K562 (cell line): ENCODE measurements around the gene IL1RN. TPM values are rescaled to one million over a fixed set of nuclear protein-coding genes. Genes with fewer than 3 reads are reported as not detected.

Source experiments
- ATAC-seq: fragments of 200-7000 bp; cut with Tn5 transposase; 3 replicates; pipeline ENCODE4 v1.9.1; 2020; ENCODE audit warnings: moderate library complexity
- BruUV-seq: library from RNA; stranded (reverse); fragments of 400-500 nt; replicated peaks from 2 replicates; lab custom pipeline; 2021; lab: Mats Ljungman, UMichigan
- CTCF ChIA-PET: fragments of 300-600 bp; formaldehyde crosslinking; extraction: SDS; loops from one replicate; lab custom pipeline; 2021; ENCODE audit warnings: low intra/inter-chr PET ratio; lab: Yijun Ruan, JAX
- POLR2A ChIA-PET: fragments of 300-600, 350-650 bp; sonication (Branson Sonifier 250); formaldehyde crosslinking; extraction: SDS; loops from one replicate; lab custom pipeline; 2021; ENCODE audit warnings: antibody characterized with exemption, inconsistent platforms; lab: Yijun Ruan, JAX
- DNase-seq, 4 experiments: peaks; one replicate each; pipeline versions ENCODE4 v3.0.0 to v3.0.0-alpha.2; 2011 to 2018; ENCODE audit warnings: low spot score in 3 of 4, mixed read lengths in 3 of 4; ENCODE audit errors: extremely low read depth in 1 of 4
- FAIRE-seq: peaks from 2 replicates; lab custom pipeline; 2011; peaks lifted over from hg19 to GRCh38; lab: Jason Lieb, UNC
- H2AFZ ChIP-seq: 2 replicates; pipeline ENCODE4 v1.6.0; 2011; ENCODE audit warnings: low read depth, low read length, control low read depth, inconsistent platforms
- H3K27ac ChIP-seq: fragments of 200-600 bp; 3 replicates; pipeline ENCODE4 v1.8.0; 2011; ENCODE audit warnings: low read depth, mild to moderate bottlenecking, control low read depth, inconsistent platforms, low read length, moderate library complexity, mixed read lengths; ENCODE audit errors: extremely low read depth
- H3K27me3 ChIP-seq, 2 experiments: fragments of 300-600 bp in 1 of 2; 2 replicates in 1 of 2; 3 replicates in 1 of 2; pipeline versions ENCODE4 v1.6.0 to v1.8.0; 2011; ENCODE audit warnings: inconsistent platforms in 2 of 2, low read length in 2 of 2, mild to moderate bottlenecking in 1 of 2, mixed read lengths in 1 of 2, moderate library complexity in 1 of 2; ENCODE audit not compliant: control insufficient read depth in 2 of 2, insufficient read depth in 2 of 2
- H3K36me3 ChIP-seq: fragments of 300-600 bp; 3 replicates; pipeline ENCODE4 v1.8.0; 2011; ENCODE audit warnings: mild to moderate bottlenecking, low read length, inconsistent platforms; ENCODE audit not compliant: control insufficient read depth, insufficient read depth
- H3K4me1 ChIP-seq, 2 experiments: fragments of 200-600 bp in 1 of 2; replicated peaks in 1 of 2; 2 replicates in 1 of 2; 3 replicates in 1 of 2; pipeline versions ENCODE4 v1.5.1 to v1.8.0; 2011; ENCODE audit warnings: inconsistent platforms in 2 of 2, low read length in 2 of 2, mild to moderate bottlenecking in 1 of 2, mixed read lengths in 1 of 2, moderate library complexity in 1 of 2; ENCODE audit not compliant: control insufficient read depth in 2 of 2, insufficient read depth in 2 of 2
- H3K4me2 ChIP-seq: 2 replicates; pipeline ENCODE4 v1.6.1; 2011; ENCODE audit warnings: low read length, control low read depth, inconsistent platforms, mixed read lengths; ENCODE audit not compliant: insufficient read depth
- H3K4me3 ChIP-seq: fragments of 200-600 bp; sonication (generic), shearing (Covaris generic); 2 replicates; pipeline ENCODE4 v1.5.1; 2016; ENCODE audit warnings: control low read depth, inconsistent platforms
- H3K79me2 ChIP-seq: fragments of 200-600 bp; 3 replicates; pipeline ENCODE4 v1.8.0; 2011; ENCODE audit warnings: low read length, inconsistent platforms; ENCODE audit not compliant: control insufficient read depth, insufficient read depth
- H3K9ac ChIP-seq, 2 experiments: 2 replicates each; pipeline versions ENCODE4 v1.6.0 to v1.6.1; 2011; ENCODE audit warnings: low read depth in 2 of 2, low read length in 2 of 2, control low read depth in 1 of 2, inconsistent platforms in 1 of 2, mild to moderate bottlenecking in 1 of 2, mixed read lengths in 1 of 2; ENCODE audit not compliant: insufficient read depth in 1 of 2
- H3K9me1 ChIP-seq: one replicate; pipeline ENCODE4 v1.6.0; 2011; ENCODE audit warnings: inconsistent platforms, mild to moderate bottlenecking, low read length, moderate library complexity; ENCODE audit not compliant: control insufficient read depth, insufficient read depth
- H3K9me3 ChIP-seq: replicated peaks from 2 replicates; pipeline ENCODE4 v1.5.1; 2011; ENCODE audit warnings: low read depth, low read length, inconsistent platforms; ENCODE audit not compliant: control insufficient read depth, insufficient read depth
- H4K20me1 ChIP-seq: replicated peaks from 2 replicates; pipeline ENCODE4 v1.6.1; 2011; ENCODE audit warnings: low read length, inconsistent platforms, mixed read lengths; ENCODE audit not compliant: control insufficient read depth, insufficient read depth
- CREBBP ChIP-seq: IDR thresholded peaks from one replicate; pipeline ENCODE4 v1.6.1; 2012; ENCODE audit warnings: low read depth, mild to moderate bottlenecking, control low read depth, inconsistent platforms, low read length
- DLX4 ChIP-seq: fragments of 250-450 bp; sonication (Bioruptor Pico); IDR thresholded peaks from 2 replicates; pipeline ENCODE4 v1.6.1; 2021; ENCODE audit warnings: mild to moderate bottlenecking
- HDAC2 ChIP-seq: fragments of 450-650 bp; IDR thresholded peaks from 2 replicates; pipeline ENCODE4 v1.6.1; 2016; ENCODE audit warnings: mild to moderate bottlenecking
- MBD1 ChIP-seq: fragments of 250-450 bp; sonication (Bioruptor Pico); IDR thresholded peaks from 2 replicates; pipeline ENCODE4 v1.8.0; 2022; ENCODE audit warnings: inconsistent platforms
- SUPT5H ChIP-seq: fragments of 450-650 bp; IDR thresholded peaks from 2 replicates; pipeline ENCODE4 v1.6.1; 2016
- TSHZ1 ChIP-seq: fragments of 250-450 bp; sonication (Bioruptor Pico); IDR thresholded peaks from 2 replicates; pipeline ENCODE4 v1.4.0; 2020; ENCODE audit warnings: mild to moderate bottlenecking, moderate library complexity
- ZNF263 ChIP-seq: sonication (generic); formaldehyde crosslinking; IDR thresholded peaks from 2 replicates; pipeline ENCODE4 v1.8.0; 2022; ENCODE audit warnings: mild to moderate bottlenecking, missing genetic modification reagents, borderline replicate concordance
- ZNF282 ChIP-seq: sonication (generic); formaldehyde crosslinking; IDR thresholded peaks from 2 replicates; pipeline ENCODE4 v1.8.1; 2023; ENCODE audit warnings: missing genetic modification reagents
- ZNF609 ChIP-seq: sonication (generic); formaldehyde crosslinking; IDR thresholded peaks from 2 replicates; pipeline ENCODE4 v1.8.1; 2023; ENCODE audit warnings: missing genetic modification reagents, mild to moderate bottlenecking, borderline replicate concordance
- WGBS: fragments of 100-300 bp; shearing (Covaris generic); methylation state at CpG from one replicate; pipeline ENCODE4 v1.1.6; 2016; ENCODE audit warnings: low coverage, mixed read lengths; ENCODE audit not compliant: insufficient coverage; ENCODE audit errors: missing lambda C conversion rate; 5-methylcytosine and 5-hydroxymethylcytosine counted together
- in situ Hi-C: fragments of 300-500 bp; cut with MboI; formaldehyde crosslinking; loops from 4 replicates; pipeline ENCODE4 v1.15.0; 2018; ENCODE audit warnings: inconsistent platforms, mixed read lengths
- intact Hi-C: fragments of 100-400 bp; cut with micrococcal nuclease; formaldehyde crosslinking; loops from 2 replicates; pipeline ENCODE4 v1.14.2; 2022
- polyA plus RNA-seq, 8 experiments: library from polyadenylated mRNA; depleted of rRNA in 4 of 8; stranded (reverse) in 5 of 8; unstranded in 3 of 8; fragments of >200 nt; fragmentation: Nextera tagmentation in 2 of 8; fragmentation: Illumina TruSeq in 1 of 8; extraction: Ambion mirVana in 2 of 8; extraction: Trizol in 1 of 8; gene quantifications; 2 replicates each; pipeline versions ENCODE4 v1.2.1 to v1.2.3, GENCODE V29; 2011 to 2014; ENCODE audit warnings: inconsistent platforms in 1 of 8, missing spikeins in 1 of 8
- total RNA-seq, 7 experiments: library from RNA; depleted of rRNA in 6 of 7; stranded (reverse); fragments of >200 nt in 6 of 7; fragmentation: Illumina TruSeq in 2 of 7; extraction: Trizol in 2 of 7; gene quantifications; 2 replicates each; pipeline versions ENCODE4 v1.2.1 to v1.2.3, GENCODE V29; 2011 to 2021; ENCODE audit warnings: low replicate concordance in 1 of 7

The IL1RN gene
- total and polyA plus RNA-seq, 9 of the 15 experiments (the other 6 are each of a cell fraction or from before 2014, with no cell fraction given): 0.13 TPM; not detected in 8

- no peak for TF ChIP-seq ZNF609 (CRISPR knock-in tag)
- no peak for TF ChIP-seq DLX4 (CRISPR knock-in tag)
- no peak for TF ChIP-seq HDAC2
- no peak for TF ChIP-seq ZNF282 (CRISPR knock-in tag)
Measured at GRCh38 chr2:113167115-113167932, 39.9 kb downstream of the IL1RN start (continued).

- Histone ChIP-seq H3K9me1 (no peaks in the 10 kb centered on the region), H2AFZ (peak overlapping the region; percentile 81), H3K27me3 (no peaks in the 10 kb centered on the region), H3K9ac (no peak overlapping the region; a peak in 1 of 4 replicates), H3K4me1 (peaks cover 15 to 23% of the 10 kb centered on the region in 2 experiments), H3K4me2 (no peak overlapping the region), H3K4me3 (no peak overlapping the region), H3K27ac (no peak overlapping the region), H3K9me3 (no peaks in the 10 kb centered on the region), H3K79me2 (no peaks in the 10 kb centered on the region), H3K36me3 (no peaks in the 10 kb centered on the region), H4K20me1 (no peaks in the 10 kb centered on the region)
- BruUV-seq: no TSS peak
- CTCF ChIA-PET: no interaction called here
- no peak for ATAC-seq
- in situ Hi-C loops: no loop called here
- POLR2A ChIA-PET: no interaction called here
- intact Hi-C loops: no loop called here
- FAIRE-seq: no peak
- no peak for DNase-seq
- 64% methylated on average over 6 of the region's 6 CpGs for WGBS
- TF ChIP-seq ZNF263 (CRISPR knock-in tag) (no peak), MBD1 (CRISPR knock-in tag) (no peak), TSHZ1 (CRISPR knock-in tag) (no peak), SUPT5H (no peak), CREBBP (no peak)
Measured at GRCh38 chr2:113167962-113168340, 40.6 kb downstream of the IL1RN start.
